Smooth muscle cell (in vitro differentiated cells): Measurements from ENCODE around the gene TTYH3. TPM values are rescaled to one million over a fixed set of nuclear protein-coding genes. Genes with fewer than 3 reads are reported as not detected.

Experiments
- DNase-seq: peaks from one replicate; lab custom pipeline; 2025; ENCODE audit not compliant: unreplicated experiment; lab: John Stamatoyannopoulos, UW
- H2AFZ ChIP-seq: fragments of 200-600 bp; sonication (generic); 2 replicates; pipeline ENCODE4 v1.6.0; 2016; ENCODE audit warnings: antibody characterized with exemption, low read depth, mild to moderate bottlenecking
- H3F3A ChIP-seq: fragments of 200-600 bp; sonication (generic); 2 replicates; pipeline ENCODE4 v1.6.0; 2017; ENCODE audit warnings: antibody characterized with exemption, low read depth
- H3K27ac ChIP-seq: fragments of 200-600 bp; sonication (generic); 2 replicates; pipeline ENCODE4 v1.5.1; 2016; ENCODE audit warnings: low read depth, mild to moderate bottlenecking
- H3K27me3 ChIP-seq: fragments of 200-600 bp; sonication (generic); 2 replicates; pipeline ENCODE4 v1.6.1; 2016; ENCODE audit warnings: low read depth, mild to moderate bottlenecking
- H3K36me3 ChIP-seq: fragments of 200-600 bp; sonication (generic); 2 replicates; pipeline ENCODE4 v1.5.1; 2016; ENCODE audit warnings: low read depth
- H3K4me1 ChIP-seq: fragments of 200-600 bp; sonication (generic); 2 replicates; pipeline ENCODE4 v1.5.1; 2016; ENCODE audit warnings: low read depth
- H3K4me2 ChIP-seq: fragments of 200-600 bp; sonication (generic); 2 replicates; pipeline ENCODE4 v1.6.0; 2016; ENCODE audit warnings: mild to moderate bottlenecking
- H3K4me3 ChIP-seq: fragments of 200-600 bp; sonication (generic); 2 replicates; pipeline ENCODE4 v1.5.1; 2016; ENCODE audit warnings: mild to moderate bottlenecking
- H3K79me2 ChIP-seq: fragments of 200-600 bp; sonication (generic); 2 replicates; pipeline ENCODE4 v1.6.0; 2016; ENCODE audit warnings: low read depth, mild to moderate bottlenecking
- H3K9ac ChIP-seq: fragments of 200-600 bp; sonication (generic); 2 replicates; pipeline ENCODE4 v1.6.0; 2016; ENCODE audit warnings: low read depth
- H3K9me3 ChIP-seq: fragments of 200-600 bp; sonication (generic); replicated peaks from 2 replicates; pipeline ENCODE4 v1.5.1; 2016; ENCODE audit warnings: low read depth
- H4K20me1 ChIP-seq: fragments of 200-600 bp; sonication (generic); 2 replicates; pipeline ENCODE4 v1.6.0; 2016; ENCODE audit warnings: low read depth
- CTCF ChIP-seq: fragments of 200-600 bp; sonication (generic); IDR thresholded peaks from 2 replicates; pipeline ENCODE4 v1.5.1; 2017; ENCODE audit warnings: borderline replicate concordance, mild to moderate bottlenecking, antibody characterized with exemption; ENCODE audit not compliant: insufficient read depth, poor library complexity, severe bottlenecking
- whole genome bisulfite sequencing: methylation state at CpG from one replicate; pipeline ENCODE4 v1.1.7; 2016; ENCODE audit warnings: low lambda C conversion rate; 5-methylcytosine and 5-hydroxymethylcytosine counted together
- polyA plus RNA-seq: library from polyadenylated mRNA; unstranded; fragments of >200 nt; fragmentation: Nextera tagmentation; extraction: Ambion mirVana; gene quantifications from 2 replicates; pipeline ENCODE4 v1.2.1, GENCODE V29; 2016
- total RNA-seq: library from RNA; depleted of rRNA; stranded (reverse); fragments of >200 nt; gene quantifications from 2 replicates; pipeline ENCODE4 v1.2.3, GENCODE V29; 2014

Gene TTYH3
- total and polyA plus RNA-seq, 2 experiments from 2014 or later, result 51.5 to 179 TPM

- Histone ChIP-seq H3K9ac (no peak overlapping the region), H3K27ac (no peak overlapping the region), H3K9me3 (no peaks in the 10 kb centered on the region), H3K4me1 (no peaks in the 10 kb centered on the region), H3K27me3 (no peaks in the 10 kb centered on the region), H3K4me2 (no peak overlapping the region), H3K4me3 (no peak overlapping the region), H3K36me3 (peaks cover 5% of the 10 kb centered on the region), H3K79me2 (no peaks in the 10 kb centered on the region), H4K20me1 (peaks cover 61% of the 10 kb centered on the region), H3F3A (no peaks in the 10 kb centered on the region), H2AFZ (no peak overlapping the region)
- 99% methylated on average over 29 of the region's 29 CpGs for WGBS
- TF ChIP-seq CTCF, result no peak
- DNase-seq, result no peak
These were observed 24.3 kb downstream of the TTYH3 start for GRCh38 chr7:2655870-2656614.

GRCh38 chr7:2657208-2657607, 25.4 kb downstream of the TTYH3 start:
- Histone ChIP-seq H3K4me2 (no peak overlapping the region), H3K9ac (no peak overlapping the region), H3K36me3 (no peaks in the 10 kb centered on the region), H3K4me1 (no peaks in the 10 kb centered on the region), H3K79me2 (no peaks in the 10 kb centered on the region), H3K4me3 (no peak overlapping the region), H3K9me3 (no peaks in the 10 kb centered on the region), H3K27ac (no peak overlapping the region), H3F3A (no peaks in the 10 kb centered on the region), H2AFZ (no peak overlapping the region), H3K27me3 (no peaks in the 10 kb centered on the region), H4K20me1 (peaks cover 58% of the 10 kb centered on the region)
- DNase-seq, result no peak
- no peak for TF ChIP-seq CTCF
- 32% methylated on average over 2 of the region's 2 CpGs for WGBS

- H3F3A ChIP-seq, result no peaks in the 10 kb centered on the region
- 98% methylated on average over 33 of the region's 33 CpGs for WGBS
- H3K27ac ChIP-seq, result no peak overlapping the region
- no peaks in the 10 kb centered on the region for H3K27me3 ChIP-seq
- no peak overlapping the region for H3K4me3 ChIP-seq
- no peak overlapping the region for H3K9ac ChIP-seq
- no peaks in the 10 kb centered on the region for H3K36me3 ChIP-seq
- H3K4me1 ChIP-seq, result no peaks in the 10 kb centered on the region
- no peaks in the 10 kb centered on the region for H3K79me2 ChIP-seq
- H2AFZ ChIP-seq, result no peak overlapping the region
- no peak overlapping the region for H3K4me2 ChIP-seq
- H4K20me1 ChIP-seq, result peaks cover 54% of the 10 kb centered on the region
- H3K9me3 ChIP-seq, result no peaks in the 10 kb centered on the region
- no peak for DNase-seq
- no peak for TF ChIP-seq CTCF
These were observed 26.3 kb downstream of the TTYH3 start for GRCh38 chr7:2657920-2658671.
